Measurements from ENCODE around the gene PLEKHJ1.
"Not testable (repeated sequence)": the region's sequence is repeated elsewhere in the genome, so short reads cannot be mapped to it uniquely, and the experiment has no call there.

PLEKHJ1 gene, protein sequence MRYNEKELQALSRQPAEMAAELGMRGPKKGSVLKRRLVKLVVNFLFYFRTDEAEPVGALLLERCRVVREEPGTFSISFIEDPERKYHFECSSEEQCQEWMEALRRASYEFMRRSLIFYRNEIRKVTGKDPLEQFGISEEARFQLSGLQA

DNA sequence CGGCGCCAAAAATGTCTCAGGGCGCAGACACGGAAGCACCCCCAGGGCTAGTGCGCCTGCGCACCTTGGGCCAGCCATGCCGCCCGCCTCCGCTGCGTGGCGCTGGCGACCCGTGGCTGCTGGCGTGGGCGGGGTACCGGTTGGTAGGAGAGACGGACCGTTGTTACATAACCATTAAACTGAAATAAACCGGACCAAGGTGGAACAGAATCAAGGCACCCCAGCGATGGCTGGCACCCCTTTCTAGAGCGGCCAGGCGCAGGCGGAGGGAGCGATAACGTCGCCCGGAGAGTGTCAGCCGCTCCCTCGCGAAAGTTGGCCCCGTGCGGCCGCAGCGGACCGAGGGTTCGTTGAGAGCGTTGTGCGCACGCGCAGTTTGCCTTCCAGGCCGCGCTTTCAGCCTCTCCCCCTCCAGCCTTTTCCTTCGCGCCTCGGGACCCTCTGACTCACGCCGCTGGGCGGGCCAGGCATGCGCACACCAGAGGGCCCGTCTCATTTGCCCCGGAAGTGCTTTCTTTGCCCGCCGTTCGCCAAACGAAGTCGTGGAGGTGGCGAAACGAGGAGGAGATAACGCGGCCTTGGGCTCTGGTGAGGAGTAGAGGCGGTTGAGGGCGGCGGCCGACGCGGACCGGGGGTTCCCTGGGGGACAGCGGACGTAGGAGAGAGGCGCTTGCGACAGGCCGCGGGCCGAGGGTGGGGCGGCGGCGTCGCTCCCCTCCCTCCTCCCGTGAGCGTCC lies at the start of gene PLEKHJ1, which contains the start of gene SF3A2:
PLEKHJ1 (minus strand) TSS at position 16 of the 737 bp plus-strand sequence. CDS start 81 bp downstream, outside the sequence.
SF3A2 (plus strand) TSS at position 511 of the 737 bp plus-strand sequence. CDS start 6,595 bp downstream, outside the sequence.
- DNase-seq (ENCODE audit: extremely low spot score, insufficient read length, low read depth) (peak; percentile 97), FAIRE-seq (peak; percentile 97)

DNA sequence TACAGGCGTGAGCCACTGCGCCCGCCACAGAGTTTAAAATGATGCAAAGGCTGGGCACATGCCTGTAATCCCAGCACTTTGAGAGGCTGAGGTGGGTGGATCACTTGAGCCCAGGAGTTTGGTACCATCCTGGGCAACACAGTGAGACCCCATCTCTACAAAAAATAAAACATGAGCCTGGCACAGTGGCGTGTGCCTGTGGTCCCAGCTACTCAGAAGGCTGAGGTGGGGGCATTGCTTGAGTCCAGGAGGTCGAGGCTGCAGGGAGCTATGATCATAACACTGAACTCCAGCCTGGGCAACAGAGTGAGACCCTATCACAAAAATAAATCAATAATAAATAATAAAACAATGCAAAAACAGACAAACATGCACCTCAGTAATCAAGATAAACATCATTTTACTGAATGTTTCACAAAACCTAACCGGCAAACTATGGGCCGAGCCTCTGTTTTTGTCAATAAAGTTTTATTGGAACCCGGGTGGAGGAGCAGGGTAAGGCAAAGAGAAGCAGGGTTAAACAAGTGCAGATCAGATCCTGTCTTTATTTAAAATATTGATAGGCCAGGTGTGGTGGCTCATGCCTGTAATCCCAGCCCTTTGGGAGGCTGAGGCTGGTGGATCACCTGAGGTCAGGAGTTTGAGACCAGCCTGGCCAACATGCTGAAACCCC lies 47.8 kb upstream of the PLEKHJ1 start:
- FAIRE-seq (no peak), DNase-seq (ENCODE audit: extremely low spot score, insufficient read length, low read depth) (no peak)

DNA sequence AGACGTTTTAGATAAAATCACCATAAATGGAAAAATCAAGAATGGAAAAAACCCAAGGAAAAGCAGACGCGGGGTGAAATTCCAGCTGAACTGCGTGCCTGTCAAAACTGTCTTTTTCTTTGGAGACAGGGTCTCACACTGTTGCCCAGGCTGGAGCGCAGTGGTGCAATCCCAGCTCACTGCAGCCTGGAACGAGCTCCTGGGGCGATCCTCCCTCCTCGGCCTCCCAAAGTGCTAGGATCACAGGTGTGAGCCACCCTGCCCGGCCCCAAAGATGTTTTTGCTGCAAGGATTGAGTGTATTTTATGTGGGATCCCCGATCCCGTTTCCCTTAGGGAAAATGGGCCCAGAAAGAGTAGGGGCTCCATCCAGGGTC lies 46.7 kb upstream of the PLEKHJ1 start:
- FAIRE-seq = no peak

DNA sequence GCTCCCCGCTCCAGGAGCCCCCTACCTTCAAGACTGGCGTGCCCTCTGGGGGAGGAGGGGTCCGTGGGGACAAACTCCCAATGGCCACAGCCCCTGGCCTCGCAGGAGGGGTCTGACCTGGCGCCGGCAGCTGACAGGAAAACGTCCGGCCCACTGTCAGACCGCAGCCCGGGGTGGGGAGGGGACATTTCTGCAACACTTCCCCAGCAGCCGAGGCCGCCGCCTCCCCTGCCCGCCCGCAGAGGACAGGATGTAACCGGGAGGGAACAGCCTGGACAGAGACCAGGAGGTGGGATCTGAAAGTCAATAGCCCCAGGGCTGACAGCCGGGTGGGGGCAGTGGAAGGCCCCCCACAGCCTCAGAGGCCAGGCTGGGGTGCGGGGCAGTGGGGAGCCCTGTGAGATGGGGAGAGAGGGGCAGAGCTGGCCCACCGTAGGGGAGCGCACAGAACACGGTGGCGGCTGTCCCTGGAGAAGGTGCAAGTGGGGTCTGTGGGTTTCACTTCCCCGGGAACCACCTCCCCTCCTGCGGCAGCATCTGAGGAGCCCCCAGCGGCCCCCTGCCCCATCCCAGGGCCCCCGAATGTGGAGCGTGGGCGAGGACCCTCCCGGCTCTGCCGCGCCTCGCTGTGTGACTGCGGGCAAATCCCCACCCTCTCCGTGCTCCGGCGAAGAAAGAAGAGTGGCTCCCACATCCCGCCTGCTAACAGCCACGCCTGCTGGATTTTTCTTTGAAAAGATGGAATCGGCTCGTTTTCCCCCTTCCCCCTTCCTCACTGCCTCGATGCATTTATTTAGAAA lies 46.1 kb upstream of the PLEKHJ1 start, which contains the start of gene PEAK3:
PEAK3 (minus strand) TSS at position 114 of the 800 bp plus-strand sequence. CDS start 1,244 bp downstream, outside the sequence.
- FAIRE-seq (peak; percentile 72), DNase-seq (ENCODE audit: extremely low spot score, insufficient read length, low read depth) (no peak)

More for the DNA sequence above, 46.7 kb upstream of the PLEKHJ1 start:
- DNase-seq (ENCODE audit: extremely low spot score, insufficient read length, low read depth) = no peak

DNA sequence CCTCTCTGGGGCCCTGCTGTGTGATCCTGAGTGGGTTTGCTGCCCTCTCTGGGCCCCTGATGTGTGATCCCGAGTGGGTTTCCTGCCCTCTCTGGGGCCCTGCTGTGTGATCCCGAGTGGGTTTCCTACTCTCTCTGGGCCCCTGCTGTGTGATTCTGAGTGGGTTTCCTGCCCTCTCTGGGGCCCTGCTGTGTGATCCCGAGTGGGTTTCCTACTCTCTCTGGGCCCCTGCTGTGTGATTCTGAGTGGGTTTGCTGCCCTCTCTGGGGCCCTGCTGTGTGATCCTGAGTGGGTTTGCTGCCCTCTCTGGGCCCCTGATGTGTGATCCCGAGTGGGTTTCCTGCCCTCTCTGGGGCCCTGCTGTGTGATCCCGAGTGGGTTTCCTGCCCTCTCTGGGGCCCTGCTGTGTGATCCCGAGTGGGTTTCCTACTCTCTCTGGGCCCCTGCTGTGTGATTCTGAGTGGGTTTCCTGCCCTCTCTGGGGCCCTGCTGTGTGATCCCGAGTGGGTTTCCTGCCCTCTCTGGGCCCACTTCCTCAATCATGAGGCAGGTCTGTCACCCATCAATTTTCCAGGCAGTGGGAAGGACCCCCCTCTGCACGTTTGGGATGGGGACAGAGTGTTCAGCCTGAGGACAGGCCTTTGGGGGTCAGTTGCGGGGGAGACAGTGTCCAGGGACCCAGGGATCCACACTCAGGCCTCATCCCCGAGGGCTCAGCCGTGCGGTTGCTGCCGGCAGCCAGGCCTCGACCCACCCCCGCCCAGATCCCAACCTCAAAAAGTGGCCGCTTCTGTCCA lies 45.3 kb upstream of the PLEKHJ1 start:
- not testable (repeated sequence) for FAIRE-seq; DNase-seq (ENCODE audit: extremely low spot score, insufficient read length, low read depth)

DNA sequence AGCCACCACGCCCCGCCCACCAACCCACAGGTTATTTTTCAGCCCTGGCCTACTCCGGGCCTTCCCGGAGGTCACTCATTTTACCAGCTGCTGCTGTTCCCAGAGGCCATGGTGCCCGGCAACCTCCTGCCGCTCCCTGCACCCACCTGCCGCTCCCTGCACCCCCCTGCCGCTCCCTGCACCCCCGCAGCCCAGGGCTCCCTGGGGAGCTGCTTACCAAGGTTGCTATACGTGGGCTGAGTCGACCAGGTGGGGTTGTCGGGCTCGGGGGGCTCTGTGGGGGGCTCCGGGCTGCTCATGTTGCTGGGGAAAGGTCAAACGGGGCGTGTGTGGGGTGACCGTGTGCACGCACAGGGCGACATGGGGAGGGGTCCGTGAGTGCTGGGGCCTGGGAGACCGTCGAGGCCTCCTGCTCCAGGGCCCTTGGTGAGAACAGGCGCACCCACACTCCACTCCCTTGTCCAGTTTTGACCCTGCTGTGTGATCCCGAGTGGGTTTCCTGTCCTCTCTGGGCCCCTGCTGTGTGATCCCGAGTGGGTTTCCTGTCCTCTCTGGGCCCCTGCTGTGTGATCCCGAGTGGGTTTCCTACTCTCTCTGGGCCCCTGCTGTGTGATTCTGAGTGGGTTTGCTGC lies 44.6 kb upstream of the PLEKHJ1 start:
- no peak for DNase-seq (ENCODE audit: extremely low spot score, insufficient read length, low read depth)
- no peak for FAIRE-seq

DNA sequence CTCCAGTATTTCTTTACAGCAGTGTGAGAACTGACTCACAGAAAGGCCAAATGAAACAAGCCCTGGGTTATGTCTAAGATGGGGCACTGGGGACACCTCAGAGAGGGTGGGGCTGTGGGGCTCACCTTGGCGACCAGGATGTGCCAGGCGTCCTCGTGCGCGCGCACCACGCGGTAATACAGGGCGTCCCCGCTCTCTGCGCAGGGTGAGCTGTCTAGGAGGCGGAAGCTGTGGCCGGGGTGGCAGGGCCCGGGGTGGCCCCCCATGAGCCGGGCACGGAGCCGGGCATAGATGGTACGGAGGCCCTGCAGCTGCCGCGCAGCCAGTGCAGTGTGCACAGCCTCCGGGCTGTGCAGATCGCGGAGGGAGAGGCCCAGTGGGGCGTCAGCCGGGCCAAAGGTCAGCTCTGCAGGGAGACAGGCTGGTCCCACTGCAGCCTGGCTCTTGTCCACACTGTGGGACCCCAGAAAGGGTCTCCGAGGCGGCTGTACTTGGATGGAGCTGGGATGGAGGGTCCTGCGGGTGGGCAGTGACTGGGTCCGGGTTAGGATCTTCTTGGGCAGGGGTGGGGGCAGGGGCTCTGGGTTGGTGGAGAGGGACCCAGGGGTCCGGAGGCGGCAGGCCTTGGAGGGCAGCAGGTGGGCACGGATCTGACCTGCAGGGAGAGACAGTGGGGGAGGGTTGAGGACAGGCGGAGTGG lies 42.5 kb upstream of the PLEKHJ1 start:
- DNase-seq (ENCODE audit: extremely low spot score, insufficient read length, low read depth) = no peak
- FAIRE-seq = no peak

DNA sequence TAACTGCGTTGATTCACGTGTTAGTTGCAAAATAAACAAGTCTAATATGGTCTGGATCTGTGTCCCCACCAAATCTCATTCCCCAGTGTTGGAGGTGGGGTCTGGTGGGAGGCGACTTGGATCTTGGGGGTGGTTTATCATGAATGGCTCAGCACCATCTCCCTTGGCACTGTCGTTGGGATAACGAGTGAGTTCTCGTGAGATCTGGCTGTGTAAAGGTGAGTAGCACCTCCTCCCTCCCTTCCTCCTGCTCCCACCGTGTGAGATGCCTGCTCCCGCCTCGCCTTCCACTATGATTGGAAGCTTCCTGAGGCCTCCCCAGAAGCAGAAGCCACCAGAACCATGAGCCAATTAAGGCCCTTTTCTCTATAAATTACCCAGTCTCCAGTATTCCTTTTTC lies 41.0 kb upstream of the PLEKHJ1 start:
- FAIRE-seq = no peak

DNA sequence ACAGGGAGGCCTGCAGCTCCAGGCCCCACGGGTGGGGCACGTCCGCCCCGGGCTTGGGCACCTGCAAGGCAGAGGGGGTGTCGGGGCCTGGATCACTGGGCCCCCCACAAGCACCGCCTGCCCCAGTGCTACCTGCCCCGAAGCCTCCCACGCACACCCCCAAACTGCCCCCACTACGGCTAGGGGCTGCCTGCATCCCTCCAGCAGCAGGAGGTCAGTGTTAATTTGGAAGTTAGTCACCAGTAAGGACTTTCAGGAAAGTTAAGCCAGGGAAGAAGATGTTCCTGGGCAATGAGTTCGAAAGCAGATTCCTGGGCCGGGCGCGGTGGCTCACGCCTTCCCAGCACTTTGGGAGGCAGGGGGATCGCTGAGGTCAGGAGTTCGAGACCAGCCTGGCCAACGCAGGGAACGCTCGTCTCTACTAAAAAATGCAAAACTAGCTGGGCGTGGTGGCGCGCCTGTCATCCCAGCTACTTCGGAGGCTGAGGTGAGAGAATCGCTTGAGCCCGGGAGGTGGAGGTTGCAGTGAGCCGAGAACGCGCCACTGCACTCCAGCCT lies 40.4 kb upstream of the PLEKHJ1 start:
- FAIRE-seq (no peak), DNase-seq (ENCODE audit: extremely low spot score, insufficient read length, low read depth) (no peak)

More for the DNA sequence above, 41.0 kb upstream of the PLEKHJ1 start:
- DNase-seq (ENCODE audit: extremely low spot score, insufficient read length, low read depth) = no peak

DNA sequence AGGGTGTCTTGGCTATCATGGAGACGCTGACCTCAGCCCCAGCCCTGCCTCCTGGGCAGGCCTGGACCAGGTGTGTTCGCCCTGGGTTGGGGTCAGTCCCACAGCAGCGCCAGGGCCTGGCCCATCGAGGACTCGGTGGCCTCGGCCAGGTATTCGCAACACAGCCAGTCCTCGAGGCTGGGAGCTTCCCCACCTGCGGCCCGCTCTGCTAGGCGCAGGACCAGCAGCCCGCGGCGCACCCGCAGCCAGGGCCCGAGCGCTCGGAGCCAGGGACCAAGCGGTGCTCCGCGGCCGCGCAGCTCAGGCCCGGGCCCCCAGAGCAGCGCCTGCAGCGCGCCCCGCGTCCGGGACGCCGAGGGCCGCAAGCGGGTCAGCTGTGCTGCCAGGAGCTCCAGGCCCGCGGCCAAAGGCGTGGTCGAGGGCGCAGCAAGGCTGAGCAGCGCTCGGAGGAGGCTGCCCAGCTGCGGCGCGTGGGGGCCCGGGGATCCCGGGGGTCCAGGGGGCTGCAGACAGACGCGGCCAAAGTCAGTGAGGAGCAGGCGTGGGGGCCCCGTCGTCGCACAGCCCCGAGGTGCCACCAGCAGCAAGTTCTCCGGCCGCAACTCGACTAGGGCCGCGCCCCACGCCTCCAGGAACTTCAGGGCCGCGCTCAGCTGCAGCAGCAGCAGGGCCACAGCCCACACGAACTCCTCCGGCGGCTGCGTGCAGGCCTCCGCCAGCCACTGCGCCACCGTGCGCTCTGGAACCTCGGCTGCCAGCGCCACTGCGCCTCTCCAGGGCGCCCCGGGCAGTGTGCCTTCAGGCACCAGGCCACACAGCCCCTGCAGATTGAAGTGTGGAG lies 39.7 kb upstream of the PLEKHJ1 start:
- FAIRE-seq = no peak
- DNase-seq (ENCODE audit: extremely low spot score, insufficient read length, low read depth) = no peak

DNA sequence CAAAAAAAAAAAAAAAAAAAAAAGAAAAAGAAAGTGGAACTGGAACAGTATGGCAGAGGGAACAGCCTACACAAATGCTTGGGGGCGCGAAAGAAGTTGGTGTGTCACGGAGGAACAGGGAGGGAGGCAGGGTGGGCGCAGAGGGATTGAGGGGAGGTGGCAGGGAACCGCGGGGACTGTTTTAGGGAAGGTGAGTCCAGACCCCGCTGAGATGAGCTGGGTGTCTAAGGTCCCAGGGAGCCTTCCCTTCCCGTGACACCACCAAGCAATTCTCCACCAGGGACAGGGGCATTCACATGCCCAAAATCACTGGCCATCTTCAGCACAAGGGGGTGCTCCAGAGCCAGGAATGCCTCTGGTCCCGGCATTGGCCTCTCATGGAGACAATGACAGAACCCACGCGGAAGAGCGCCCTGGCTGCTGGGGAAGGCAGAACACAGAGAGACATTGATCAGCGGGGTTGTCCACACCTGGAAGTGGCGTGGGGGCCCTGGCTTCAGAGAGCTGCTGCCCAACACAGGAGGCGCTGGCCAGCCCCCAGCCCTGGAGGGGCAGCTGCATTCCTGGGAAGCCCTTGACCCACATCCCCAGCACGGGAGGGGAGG lies 38.9 kb upstream of the PLEKHJ1 start:
- FAIRE-seq (peak; percentile 56), DNase-seq (ENCODE audit: extremely low spot score, insufficient read length, low read depth) (no peak)

DNA sequence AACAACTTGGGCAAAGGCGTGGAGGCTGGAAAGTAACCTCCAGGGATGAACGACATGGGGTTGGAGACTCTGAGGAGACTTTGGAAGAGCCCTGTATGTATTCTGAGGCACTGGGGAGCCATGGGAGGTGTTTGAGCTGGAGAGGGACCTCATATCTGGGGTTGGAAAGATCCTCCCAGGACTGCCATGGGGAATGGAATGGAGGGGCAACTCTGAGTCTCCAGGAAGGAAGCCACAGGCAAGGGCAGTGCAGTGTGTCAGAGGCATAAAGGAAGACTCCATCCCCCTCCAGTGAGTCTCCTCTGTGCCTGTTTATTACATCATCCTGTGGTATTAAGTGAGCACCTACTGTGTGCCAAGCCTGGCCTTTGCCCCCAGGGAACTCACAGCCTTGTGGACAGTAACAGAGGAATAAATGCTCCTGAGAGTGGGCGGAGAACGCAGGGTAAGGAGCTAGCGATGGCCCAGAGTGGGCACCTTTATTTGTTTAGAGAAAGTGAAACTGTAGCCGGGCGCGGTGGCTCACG lies 38.1 kb upstream of the PLEKHJ1 start:
- FAIRE-seq (no peak), DNase-seq (ENCODE audit: extremely low spot score, insufficient read length, low read depth) (no peak)

DNA sequence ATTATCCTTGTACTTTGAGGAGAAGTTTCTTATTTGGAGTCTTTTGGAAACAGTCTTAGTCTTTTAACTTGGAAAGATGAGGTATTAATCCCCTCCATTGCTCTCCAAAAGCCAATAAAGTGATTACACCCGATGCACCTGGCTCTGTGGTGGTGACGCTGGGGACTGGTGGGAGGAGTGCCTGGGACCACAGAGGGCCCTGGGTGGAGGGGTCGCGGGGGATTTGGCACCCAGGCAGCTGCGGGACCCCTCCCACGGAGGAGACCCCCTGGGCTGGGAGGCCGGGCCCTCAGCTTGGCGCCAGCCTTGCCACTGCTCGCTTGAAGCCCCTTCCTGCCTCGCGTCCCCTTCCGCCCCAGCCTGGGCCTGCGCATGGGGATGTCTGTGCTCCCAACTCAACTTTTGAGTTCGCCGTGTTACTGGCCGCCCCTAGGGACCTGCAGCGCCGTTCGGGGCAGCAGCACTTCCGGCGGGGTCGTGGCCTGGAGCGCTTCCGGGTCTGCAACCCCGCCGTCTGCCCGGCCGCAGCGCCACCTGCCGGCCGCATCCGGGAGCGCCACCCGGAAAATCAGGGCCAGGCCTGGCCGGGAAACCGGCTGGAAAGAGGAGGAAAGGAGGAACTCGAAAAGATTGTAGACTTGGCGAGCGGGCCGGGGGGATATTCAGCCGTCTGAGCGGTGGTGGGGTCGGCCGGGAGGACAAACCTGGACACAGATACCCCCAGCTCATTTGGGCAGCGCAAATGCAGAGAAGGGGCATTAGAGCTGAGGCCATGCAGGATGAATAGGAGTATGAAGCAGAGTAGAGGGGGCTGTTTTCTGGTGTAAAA lies 37.4 kb upstream of the PLEKHJ1 start:
- FAIRE-seq (peak; percentile 92), DNase-seq (ENCODE audit: extremely low spot score, insufficient read length, low read depth) (peak; percentile 94)

DNA sequence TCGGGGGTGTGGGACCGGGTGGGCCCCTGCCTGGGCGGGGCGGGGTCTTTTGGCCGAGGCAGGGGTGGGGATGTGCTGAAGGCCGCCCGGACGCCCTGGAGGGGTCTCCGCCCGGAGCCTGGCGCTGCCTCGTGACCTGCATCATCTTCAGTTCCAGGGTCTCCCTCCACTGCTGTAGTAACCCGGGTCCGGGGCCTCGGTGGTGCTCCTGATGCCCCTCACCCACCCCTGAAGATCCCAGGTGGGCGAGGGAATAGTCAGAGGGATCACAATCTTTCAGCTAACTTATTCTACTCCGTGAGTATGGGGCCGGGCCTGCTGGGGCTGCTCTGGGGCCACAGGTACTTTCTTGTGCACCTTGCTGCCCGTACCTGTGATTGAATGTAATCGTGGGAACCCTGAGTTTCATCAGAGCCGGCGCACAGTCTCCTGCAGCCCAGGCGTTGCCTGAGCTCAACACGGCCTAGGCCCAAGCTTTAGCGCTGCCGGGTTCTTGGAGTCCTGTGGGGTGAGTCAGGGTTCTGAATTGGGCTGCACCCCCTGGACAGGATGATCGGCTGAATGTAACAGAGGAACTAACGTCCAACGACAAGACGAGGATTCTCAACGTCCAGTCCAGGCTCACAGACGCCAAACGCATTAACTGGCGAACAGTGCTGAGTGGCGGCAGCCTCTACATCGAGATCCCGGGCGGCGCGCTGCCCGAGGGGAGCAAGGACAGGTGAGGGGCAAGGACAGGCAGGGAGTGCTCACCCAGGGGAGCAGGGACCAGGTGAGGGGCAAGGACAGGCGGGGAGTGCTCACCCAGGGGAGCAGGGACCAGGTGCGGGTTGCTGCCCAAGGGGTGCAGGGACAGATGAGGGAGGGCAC lies 35.3 kb upstream of the PLEKHJ1 start:
- DNase-seq (ENCODE audit: extremely low spot score, insufficient read length, low read depth) (no peak), FAIRE-seq (no peak)

Measured in GM18507 (cell line).